HG02642 (cell line): ENCODE measurements around the gene PLXDC2.
"Not testable (repeated sequence)": the region's sequence is repeated elsewhere in the genome, so short reads cannot be mapped to it uniquely, and the experiment has no call there.

Experiments
- ATAC-seq: cut with Tn5 transposase; IDR thresholded peaks from one replicate; pipeline ENCODE4 v1.9.1; 2021; ENCODE audit warnings: mild to moderate bottlenecking; ENCODE audit not compliant: unreplicated experiment, poor library complexity

The PLXDC2 gene

DNA sequence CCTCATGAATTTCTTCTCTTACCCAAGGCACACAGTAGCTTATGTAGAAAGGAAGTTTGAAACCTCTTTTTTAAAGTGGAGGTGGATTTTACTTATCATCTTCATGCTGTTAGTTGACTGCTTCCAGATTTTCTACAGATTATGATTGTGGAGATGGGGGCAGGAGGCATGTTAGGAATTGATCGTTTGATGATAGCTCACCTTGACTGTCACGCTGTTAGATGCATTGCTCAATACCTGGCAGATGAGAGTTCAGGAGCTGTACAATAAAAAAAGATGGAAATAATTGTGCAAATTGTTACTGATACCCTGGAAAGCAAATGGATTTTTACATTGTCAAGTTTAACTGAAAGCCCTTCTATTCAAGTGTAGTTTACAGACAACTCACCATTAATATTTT, 340.3 kb downstream of the PLXDC2 start:
- ATAC-seq = no peak

- ATAC-seq = no peak
Observed at GRCh38 chr10:20157314-20157713, 341.1 kb downstream of the PLXDC2 start.

DNA sequence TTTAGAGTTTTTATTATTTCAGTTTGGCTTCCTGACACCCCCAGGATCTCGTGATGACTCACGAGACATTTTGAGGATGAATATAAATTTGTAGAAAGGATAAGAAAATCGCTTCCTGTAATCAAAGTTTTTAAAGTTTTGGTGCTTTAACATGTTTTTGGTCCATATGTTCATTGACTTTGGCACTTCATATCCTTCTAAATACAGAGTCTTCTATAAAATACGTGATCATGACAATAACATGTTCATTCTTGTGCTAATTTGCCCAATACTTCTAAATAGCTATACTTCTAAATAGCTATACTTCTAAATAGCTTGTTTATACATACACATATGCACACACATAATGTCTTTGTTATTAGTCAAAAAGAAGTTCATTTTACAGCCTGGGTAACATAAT, 341.9 kb downstream of the PLXDC2 start:
- ATAC-seq = no peak

DNA sequence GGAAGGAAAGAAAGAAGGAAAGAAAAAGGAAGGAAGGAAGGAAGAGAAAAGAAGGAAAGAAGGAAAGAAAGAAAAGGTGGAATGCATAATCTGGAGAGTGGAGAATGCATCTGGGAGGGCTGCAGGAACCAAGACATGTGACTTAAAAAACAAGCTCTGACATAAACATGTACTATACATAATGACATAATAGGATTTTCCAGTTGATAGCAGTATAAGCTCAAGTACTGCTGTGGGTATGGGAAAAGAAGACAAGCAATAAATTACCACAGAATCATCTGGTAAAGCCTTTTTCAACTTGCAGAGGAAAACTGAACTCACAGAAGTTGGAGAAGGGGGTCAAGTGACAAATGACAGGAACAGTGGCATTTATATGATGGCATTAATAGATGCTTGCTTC, 345.9 kb downstream of the PLXDC2 start:
- ATAC-seq = no peak

DNA sequence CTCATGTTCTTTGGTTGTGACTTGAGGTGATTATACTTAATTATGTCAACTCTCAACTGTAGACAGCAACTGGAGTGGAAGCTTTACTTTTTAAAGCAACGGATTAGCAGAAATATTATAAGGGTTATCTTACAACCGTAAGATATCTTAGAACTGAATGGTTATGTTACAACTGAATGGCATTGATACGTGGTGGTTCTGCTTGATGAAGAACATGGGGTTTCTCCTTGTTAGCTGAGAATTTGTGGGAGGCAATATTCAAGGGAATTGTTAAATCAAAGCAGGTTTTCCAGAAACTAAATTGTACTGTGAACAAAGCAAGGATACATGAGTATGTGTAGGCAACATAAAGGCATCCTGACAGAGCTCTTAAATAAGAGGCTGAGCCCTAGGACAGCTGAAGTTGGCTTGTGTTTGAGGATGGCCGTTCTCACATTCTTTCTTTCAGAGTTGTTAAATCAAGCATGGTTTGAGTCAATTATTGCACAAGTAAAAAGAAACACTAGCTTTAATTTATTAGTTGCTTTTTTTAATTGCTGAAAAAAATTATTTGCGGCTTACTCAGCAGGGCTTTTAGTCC, 350.0 kb downstream of the PLXDC2 start:
- ATAC-seq = no peak

- ATAC-seq = no peak
Observed at GRCh38 chr10:20170661-20171060, 354.4 kb downstream of the PLXDC2 start.

GRCh38 chr10:20173046-20173445, 356.8 kb downstream of the PLXDC2 start:
- ATAC-seq = no peak

GRCh38 chr10:20175719-20176118, 359.5 kb downstream of the PLXDC2 start:
- no peak for ATAC-seq

DNA sequence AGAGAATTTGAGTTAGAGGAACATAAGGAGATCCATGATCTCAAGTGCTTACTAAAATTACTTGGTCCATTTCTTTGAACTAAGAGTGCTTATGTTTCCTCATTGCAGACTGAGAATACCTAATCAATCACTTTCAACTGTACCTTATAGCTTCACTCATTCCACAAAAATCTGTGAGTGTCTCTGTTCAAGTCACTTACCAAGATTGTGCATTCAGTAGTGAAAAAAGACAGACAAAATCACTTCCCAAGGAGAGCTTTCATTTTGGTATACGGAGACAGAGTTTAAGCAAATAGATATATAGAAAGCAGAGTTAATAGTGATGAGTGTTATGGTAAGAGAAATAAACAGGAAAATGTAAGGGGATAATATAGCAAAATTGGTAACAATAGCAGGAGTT, 364.5 kb downstream of the PLXDC2 start:
- no peak for ATAC-seq

DNA sequence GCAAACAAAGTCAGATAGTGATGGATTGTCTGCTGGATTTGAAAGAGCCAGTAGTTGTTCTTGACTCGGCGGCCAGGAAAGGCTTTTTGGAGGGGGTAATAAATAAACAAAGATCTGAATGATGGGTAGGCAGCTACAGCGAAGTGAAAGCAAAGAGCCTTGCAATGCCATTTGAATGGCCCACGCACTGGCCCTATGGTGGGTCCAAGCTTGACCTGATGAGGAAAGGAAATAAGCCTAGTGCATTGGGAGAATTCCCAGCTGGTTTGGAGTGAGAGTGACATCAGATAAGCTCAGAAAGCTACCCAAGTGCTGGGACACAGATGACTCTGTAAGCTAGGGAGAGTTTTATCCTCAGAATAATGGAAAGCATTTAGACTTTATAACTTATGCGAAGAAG, 365.2 kb downstream of the PLXDC2 start:
- no peak for ATAC-seq

DNA sequence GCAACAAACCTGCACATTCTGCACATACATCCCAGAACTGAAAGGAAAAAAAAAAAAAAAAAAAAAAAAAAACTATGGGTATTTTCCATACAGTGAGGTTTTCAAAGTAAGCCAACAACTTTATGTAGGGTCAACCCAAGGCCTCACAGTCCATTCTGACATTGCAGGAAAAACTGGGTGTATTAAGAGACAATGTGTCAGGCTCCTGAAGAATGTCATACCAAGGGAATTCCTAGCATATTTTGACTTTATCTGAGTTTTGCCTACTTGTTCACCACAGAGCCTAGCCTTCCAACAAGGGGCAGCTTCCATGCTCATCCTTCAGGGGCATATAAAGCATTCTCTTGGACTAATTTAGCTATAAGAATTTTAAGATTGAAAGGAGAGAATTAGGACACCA, 368.9 kb downstream of the PLXDC2 start:
- no peak for ATAC-seq

DNA sequence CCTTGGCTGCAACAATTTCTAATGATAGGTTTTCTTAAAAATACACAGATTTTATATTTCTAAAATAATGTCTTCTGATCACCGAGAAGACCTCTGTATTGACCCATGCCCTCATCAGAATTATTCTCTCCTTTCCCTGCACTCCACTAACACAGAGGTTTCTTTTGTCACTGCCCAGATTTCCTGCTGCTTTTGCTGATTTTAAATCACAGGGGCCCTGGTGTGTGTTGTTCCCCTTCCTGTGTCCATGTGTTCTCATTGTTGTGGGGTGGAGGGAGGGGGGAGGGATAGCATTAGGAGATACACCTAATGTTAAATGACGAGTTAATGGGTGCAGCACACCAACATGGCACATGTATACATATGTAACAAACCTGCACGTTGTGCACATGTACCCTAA, 375.2 kb downstream of the PLXDC2 start:
- ATAC-seq = not testable (repeated sequence)

GRCh38 chr10:20195076-20195475, 378.8 kb downstream of the PLXDC2 start:
- ATAC-seq = no peak

DNA sequence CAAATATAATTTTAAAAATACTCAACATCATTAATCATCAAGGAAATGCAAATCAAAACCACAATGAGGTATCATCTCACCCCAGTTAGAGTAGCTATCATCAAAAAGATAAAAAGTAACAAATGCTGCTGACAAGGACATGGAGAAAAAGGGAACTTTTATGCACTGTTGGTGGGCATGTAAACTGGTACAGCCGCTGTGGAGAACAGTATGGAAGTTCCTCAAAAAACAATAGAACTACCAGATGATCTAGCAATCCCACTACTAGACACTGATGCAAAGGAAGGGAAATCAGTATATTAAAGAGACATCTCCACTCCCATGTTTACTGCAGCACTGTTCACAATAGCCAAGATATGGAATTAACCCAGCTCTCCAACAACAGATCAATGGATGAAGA, 384.5 kb downstream of the PLXDC2 start:
- ATAC-seq = no peak

DNA sequence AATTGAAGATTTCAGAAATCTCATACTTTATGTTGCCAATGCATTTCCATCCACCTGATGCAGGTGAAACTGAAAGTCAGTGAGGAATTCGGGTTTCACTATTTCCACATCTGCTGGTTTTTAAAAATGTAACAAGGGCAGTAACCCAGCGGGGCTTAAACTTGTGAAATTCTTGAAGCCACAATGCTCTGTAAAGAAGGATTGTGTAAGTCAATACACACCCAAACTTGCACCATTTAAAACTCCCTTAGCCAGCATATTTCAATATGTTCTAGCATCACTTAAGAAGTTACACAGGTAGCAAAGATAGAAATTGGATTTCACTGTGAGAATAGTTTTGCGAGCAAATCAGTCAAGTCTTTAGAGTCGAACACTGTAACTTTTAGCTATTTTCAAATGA, 386.1 kb downstream of the PLXDC2 start:
- no peak for ATAC-seq

GRCh38 chr10:20207653-20208052, 391.4 kb downstream of the PLXDC2 start:
- ATAC-seq = no peak

GRCh38 chr10:20209098-20209497, 392.9 kb downstream of the PLXDC2 start:
- ATAC-seq = not testable (repeated sequence)

- no peak for ATAC-seq
Observed at GRCh38 chr10:20215547-20216152, 399.4 kb downstream of the PLXDC2 start.

DNA sequence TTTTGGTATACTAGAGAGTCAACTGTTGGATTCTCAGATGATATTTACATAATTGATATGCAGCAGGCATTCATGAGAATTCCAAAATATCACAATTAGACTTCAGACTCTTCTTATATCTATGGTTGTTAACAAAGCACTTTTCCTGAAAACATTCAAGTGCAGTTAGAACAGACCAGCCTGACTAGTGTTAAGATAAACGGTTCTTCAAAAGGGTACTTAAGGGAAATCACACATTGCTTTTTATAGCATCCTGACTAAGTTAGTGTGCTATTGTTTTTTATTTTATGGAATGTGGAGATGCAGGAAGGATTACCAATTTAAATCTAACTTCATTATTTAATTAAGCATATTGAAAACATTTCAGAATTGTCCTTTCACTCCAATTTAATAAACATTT, 405.1 kb downstream of the PLXDC2 start:
- ATAC-seq = no peak

DNA sequence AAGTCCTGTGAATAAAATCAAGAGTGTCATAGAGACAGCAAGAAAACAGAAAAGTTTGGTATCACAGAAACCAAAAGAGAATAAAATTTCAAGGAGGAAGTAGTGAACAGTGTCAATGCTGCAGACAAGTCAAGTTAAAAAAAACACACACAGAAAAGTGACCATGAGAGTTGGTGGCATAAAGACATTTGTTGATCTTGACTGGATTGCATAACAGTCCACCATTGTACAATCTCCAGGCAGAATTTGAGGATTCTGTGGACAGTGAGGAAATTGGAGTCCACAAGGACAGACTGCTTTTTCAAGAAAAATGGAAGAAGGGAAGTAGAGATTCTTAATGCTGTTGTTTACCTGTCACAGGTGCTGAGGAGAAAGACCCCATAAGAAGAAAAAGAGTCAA, 412.5 kb downstream of the PLXDC2 start:
- ATAC-seq = no peak

- ATAC-seq = no peak
Observed at GRCh38 chr10:20232079-20232705, 416.0 kb downstream of the PLXDC2 start.

GRCh38 chr10:20233423-20233822, 417.2 kb downstream of the PLXDC2 start:
- ATAC-seq = no peak
